Measurements from ENCODE around the gene RNF166.

RNF166 gene

GRCh38 chr16:88651989-88652761 lies 54.0 kb downstream of the RNF166 start:
- Histone ChIP-seq H3K27me3 (replicated peaks; ENCODE audit: control insufficient read depth, insufficient read depth, low read length) (no peaks in the 10 kb centered on the region), H3K9ac (ENCODE audit: low read length) (no peak overlapping the region), H3K4me1 (ENCODE audit: control insufficient read depth, insufficient read depth, low read length) (peaks cover 6% of the 10 kb centered on the region), H3K4me3 (ENCODE audit: low read length) (no peak overlapping the region), H3K9me3 (ENCODE audit: control insufficient read depth, low read length) (no peaks in the 10 kb centered on the region), H3K36me3 (ENCODE audit: control insufficient read depth, insufficient read depth, low read length, severe bottlenecking) (peaks cover 54% of the 10 kb centered on the region)
- DNase-seq (ENCODE audit: low read depth), result no peak

- Histone ChIP-seq H3K27me3 (replicated peaks; ENCODE audit: control insufficient read depth, insufficient read depth, low read length) (no peaks in the 10 kb centered on the region), H3K36me3 (ENCODE audit: control insufficient read depth, insufficient read depth, low read length, severe bottlenecking) (peaks cover 46% of the 10 kb centered on the region), H3K4me3 (ENCODE audit: low read length) (peak overlapping the region; percentile 70), H3K9me3 (ENCODE audit: control insufficient read depth, low read length) (no peaks in the 10 kb centered on the region), H3K4me1 (ENCODE audit: control insufficient read depth, insufficient read depth, low read length) (peaks cover 6% of the 10 kb centered on the region), H3K9ac (ENCODE audit: low read length) (peak overlapping the region; percentile 75)
- DNase-seq (ENCODE audit: low read depth), result no peak
Observed at GRCh38 chr16:88651276-88651988, 54.8 kb downstream of the RNF166 start.

- peaks cover 40% of the 10 kb centered on the region for H3K36me3 ChIP-seq (ENCODE audit: control insufficient read depth, insufficient read depth, low read length, severe bottlenecking)
- peak; percentile 52 for DNase-seq (ENCODE audit: low read depth)
- H3K9ac ChIP-seq (ENCODE audit: low read length), result peak within 1 kb of the TSS; percentile 84
- H3K4me1 ChIP-seq (ENCODE audit: control insufficient read depth, insufficient read depth, low read length), result peaks cover 6% of the 10 kb centered on the region
- H3K9me3 ChIP-seq (ENCODE audit: control insufficient read depth, low read length), result no peaks in the 10 kb centered on the region
- no peaks in the 10 kb centered on the region for H3K27me3 ChIP-seq (replicated peaks; ENCODE audit: control insufficient read depth, insufficient read depth, low read length)
- peak within 1 kb of the TSS; percentile 80 for H3K4me3 ChIP-seq (ENCODE audit: low read length)
Observed at GRCh38 chr16:88650749-88651275, 55.4 kb downstream of the RNF166 start, which contains the start of gene CYBA. TSS of gene CYBA (minus strand) at chr16:88651053. CDS start at chr16:88651013, 40 bp downstream.

GRCh38 chr16:88649924-88650748 lies 56.1 kb downstream of the RNF166 start:
- peak overlapping the region; percentile 80 for H3K4me3 ChIP-seq (ENCODE audit: low read length)
- peaks cover 33% of the 10 kb centered on the region for H3K36me3 ChIP-seq (ENCODE audit: control insufficient read depth, insufficient read depth, low read length, severe bottlenecking)
- peaks cover 6% of the 10 kb centered on the region for H3K4me1 ChIP-seq (ENCODE audit: control insufficient read depth, insufficient read depth, low read length)
- H3K9ac ChIP-seq (ENCODE audit: low read length), result peak overlapping the region; percentile 84
- no peaks in the 10 kb centered on the region for H3K9me3 ChIP-seq (ENCODE audit: control insufficient read depth, low read length)
- peak; percentile 27 for DNase-seq (ENCODE audit: low read depth)
- no peaks in the 10 kb centered on the region for H3K27me3 ChIP-seq (replicated peaks; ENCODE audit: control insufficient read depth, insufficient read depth, low read length)

GRCh38 chr16:88649195-88649923 lies 56.8 kb downstream of the RNF166 start:
- H3K9ac ChIP-seq (ENCODE audit: low read length), result peak overlapping the region; percentile 84
- H3K4me3 ChIP-seq (ENCODE audit: low read length), result peak overlapping the region; percentile 80
- H3K36me3 ChIP-seq (ENCODE audit: control insufficient read depth, insufficient read depth, low read length, severe bottlenecking), result peaks cover 26% of the 10 kb centered on the region
- no peaks in the 10 kb centered on the region for H3K27me3 ChIP-seq (replicated peaks; ENCODE audit: control insufficient read depth, insufficient read depth, low read length)
- DNase-seq (ENCODE audit: low read depth), result no peak
- H3K4me1 ChIP-seq (ENCODE audit: control insufficient read depth, insufficient read depth, low read length), result peaks cover 6% of the 10 kb centered on the region
- no peaks in the 10 kb centered on the region for H3K9me3 ChIP-seq (ENCODE audit: control insufficient read depth, low read length)

- no peak overlapping the region for H3K4me3 ChIP-seq (ENCODE audit: low read length)
- no peaks in the 10 kb centered on the region for H3K27me3 ChIP-seq (replicated peaks; ENCODE audit: control insufficient read depth, insufficient read depth, low read length)
- peaks cover 6% of the 10 kb centered on the region for H3K4me1 ChIP-seq (ENCODE audit: control insufficient read depth, insufficient read depth, low read length)
- peaks cover 6% of the 10 kb centered on the region for H3K36me3 ChIP-seq (ENCODE audit: control insufficient read depth, insufficient read depth, low read length, severe bottlenecking)
- no peak overlapping the region for H3K9ac ChIP-seq (ENCODE audit: low read length)
- no peaks in the 10 kb centered on the region for H3K9me3 ChIP-seq (ENCODE audit: control insufficient read depth, low read length)
- no peak for DNase-seq (ENCODE audit: low read depth)
Observed at GRCh38 chr16:88647178-88648070, 58.8 kb downstream of the RNF166 start.
